Testis (tissue), 3 donors: ENCODE results near the gene CEMIP2. TPM values are rescaled to one million over a fixed set of nuclear protein-coding genes. Genes with fewer than 3 reads are reported as not detected.

Experiments used
- DNase-seq: peaks from one replicate; pipeline ENCODE4 v3.0.0-alpha.2; 2019
- H3K27ac ChIP-seq, 2 donors: fragments of 200-600 bp; sonication (generic); one replicate each; pipeline ENCODE4 v1.5.1; 2019
- H3K27me3 ChIP-seq: fragments of 200-600 bp; sonication (generic); one replicate; pipeline ENCODE4 v1.5.1; 2019
- H3K36me3 ChIP-seq: fragments of 200-600 bp; sonication (generic); one replicate; pipeline ENCODE4 v1.5.1; 2017; ENCODE audit warnings: low read depth; ENCODE audit errors: missing control alignments
- H3K4me1 ChIP-seq: fragments of 200-600 bp; sonication (generic); one replicate; pipeline ENCODE4 v1.5.1; 2019
- H3K4me3 ChIP-seq, 2 donors: fragments of 200-600 bp; sonication (generic); one replicate each; pipeline ENCODE4 v1.5.1; 2017 to 2019
- H3K9me3 ChIP-seq: fragments of 200-600 bp; sonication (generic); one replicate; pipeline ENCODE4 v1.5.1; 2017
- POLR2A ChIP-seq: fragments of 450-650 bp; IDR thresholded peaks from one replicate; pipeline ENCODE4 v1.6.1; 2017; ENCODE audit warnings: antibody characterized with exemption, mild to moderate bottlenecking, moderate library complexity
- WGBS, 2 donors: methylation state at CpG; one replicate each; pipeline ENCODE4 v1.1.5; 2018; 5-methylcytosine and 5-hydroxymethylcytosine counted together
- intact Hi-C: fragments of 100-400 bp; cut with DNase I; formaldehyde crosslinking; loops from one replicate; pipeline ENCODE4 v1.15.1; 2023; ENCODE audit warnings: low total_unique reads
- polyA plus RNA-seq: library from polyadenylated mRNA; stranded (reverse); fragments of 350-450 nt; fragmentation: Illumina TruSeq; extraction: RNeasy Lipid Tissue Mini Kit (QIAGEN cat#74804); gene quantifications from one replicate; pipeline ENCODE4 v1.2.3, GENCODE V29; 2014; ENCODE audit warnings: low read depth, low replicate concordance; ENCODE audit not compliant: insufficient read depth
- total RNA-seq, 2 donors: library from RNA; depleted of rRNA; stranded (reverse); fragments of >200 nt; gene quantifications; one replicate each; pipeline ENCODE4 v1.2.3, GENCODE V29; 2016
- TF ChIP-seq, protein P1 (sequence below), 3 experiments: fragments of 450-650 bp in 2 of 3; fragments of 200-600 bp in 1 of 3; sonication (generic) in 1 of 3; IDR thresholded peaks; one replicate each; pipeline ENCODE4 v1.5.1; 2016 to 2019; ENCODE audit warnings: antibody characterized with exemption in 3 of 3, mild to moderate bottlenecking in 2 of 3, moderate library complexity in 1 of 3

CEMIP2 gene
- total and polyA plus RNA-seq, 3 donors from 2014 or later = 18.3 to 146 (median 109) TPM

DNA sequence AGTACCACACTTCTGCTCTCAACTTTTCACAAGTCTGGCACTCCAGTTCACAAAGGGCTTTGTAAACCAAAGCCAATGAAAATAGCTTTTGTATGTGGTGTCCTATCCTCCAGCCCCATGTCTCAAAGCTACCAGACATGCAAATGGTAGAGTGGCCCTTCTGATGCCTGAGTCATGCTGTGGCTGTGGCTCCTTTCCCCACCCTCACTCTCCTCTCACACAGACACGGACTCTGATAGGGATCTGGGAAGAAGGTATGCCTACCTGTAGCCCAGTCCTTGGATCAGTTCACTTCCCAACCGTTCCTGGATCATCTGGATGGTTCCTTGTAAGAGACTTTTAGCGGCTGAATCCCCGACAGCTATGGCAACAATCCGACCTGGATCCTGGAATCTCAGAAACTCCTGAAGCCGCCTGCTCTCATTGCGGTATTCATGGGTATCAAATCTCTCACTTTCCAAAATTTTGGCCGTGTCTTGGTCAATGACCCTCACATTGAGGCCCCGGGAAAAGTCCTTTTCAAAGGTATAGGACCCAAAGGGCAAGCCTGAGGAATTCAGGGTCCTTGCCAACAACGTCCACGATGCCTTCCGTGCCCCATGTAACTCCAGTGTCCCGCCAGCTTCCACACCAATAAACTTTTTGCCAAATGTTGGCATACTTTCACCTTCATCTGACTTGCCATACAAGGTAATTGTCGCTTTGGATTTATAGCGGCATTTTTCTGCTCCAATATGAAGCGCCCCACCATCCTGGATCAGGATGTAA, 23.4 kb downstream of the CEMIP2 start:
- no peak overlapping the region for H3K27ac ChIP-seq

DNA sequence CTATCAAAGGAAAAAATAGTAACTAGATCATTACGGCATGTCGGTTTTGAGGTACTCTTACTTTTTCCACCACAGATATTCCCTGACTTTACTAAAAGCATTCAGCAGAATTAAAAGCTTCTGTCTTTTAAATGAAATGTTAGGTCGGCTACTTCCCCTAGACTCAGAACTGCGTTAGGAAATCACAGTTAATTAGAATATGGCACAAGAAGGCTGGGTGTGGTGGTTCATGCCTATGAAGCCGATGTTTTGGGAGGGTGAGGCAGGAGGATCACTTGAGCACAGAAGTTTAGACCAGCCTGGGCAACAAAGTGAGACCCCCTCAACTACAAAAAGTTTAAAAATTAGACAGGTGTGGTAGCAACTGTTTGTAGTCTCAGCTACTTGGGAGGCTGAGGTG, 24.4 kb downstream of the CEMIP2 start:
- no peak for TF ChIP-seq POLR2A
- TF ChIP-seq, protein P1, sequence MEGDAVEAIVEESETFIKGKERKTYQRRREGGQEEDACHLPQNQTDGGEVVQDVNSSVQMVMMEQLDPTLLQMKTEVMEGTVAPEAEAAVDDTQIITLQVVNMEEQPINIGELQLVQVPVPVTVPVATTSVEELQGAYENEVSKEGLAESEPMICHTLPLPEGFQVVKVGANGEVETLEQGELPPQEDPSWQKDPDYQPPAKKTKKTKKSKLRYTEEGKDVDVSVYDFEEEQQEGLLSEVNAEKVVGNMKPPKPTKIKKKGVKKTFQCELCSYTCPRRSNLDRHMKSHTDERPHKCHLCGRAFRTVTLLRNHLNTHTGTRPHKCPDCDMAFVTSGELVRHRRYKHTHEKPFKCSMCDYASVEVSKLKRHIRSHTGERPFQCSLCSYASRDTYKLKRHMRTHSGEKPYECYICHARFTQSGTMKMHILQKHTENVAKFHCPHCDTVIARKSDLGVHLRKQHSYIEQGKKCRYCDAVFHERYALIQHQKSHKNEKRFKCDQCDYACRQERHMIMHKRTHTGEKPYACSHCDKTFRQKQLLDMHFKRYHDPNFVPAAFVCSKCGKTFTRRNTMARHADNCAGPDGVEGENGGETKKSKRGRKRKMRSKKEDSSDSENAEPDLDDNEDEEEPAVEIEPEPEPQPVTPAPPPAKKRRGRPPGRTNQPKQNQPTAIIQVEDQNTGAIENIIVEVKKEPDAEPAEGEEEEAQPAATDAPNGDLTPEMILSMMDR (IDR thresholded peaks at IDR 0.05) = no peak
- WGBS, 2 donors = 80 to 90% methylated on average over 5 of the region's 5 CpGs
- no peak for DNase-seq
- Histone ChIP-seq H3K4me3 (no peak overlapping the region), H3K27ac (peak overlapping the region in 1 of 2 donors; percentile 6), H3K9me3 (no peaks in the 10 kb centered on the region), H3K36me3 (no peaks in the 10 kb centered on the region), H3K4me1 (peaks cover 14% of the 10 kb centered on the region), H3K27me3 (no peaks in the 10 kb centered on the region)
- intact Hi-C loops = no loop called here

More for the DNA sequence above, 23.4 kb downstream of the CEMIP2 start:
- no peak for DNase-seq
- intact Hi-C loops = no loop called here
- H3K27me3 ChIP-seq = no peaks in the 10 kb centered on the region
- H3K4me1 ChIP-seq = peaks cover 14% of the 10 kb centered on the region
- 76% methylated on average over 16 of the region's 16 CpGs for WGBS, 2 donors
- H3K9me3 ChIP-seq = no peaks in the 10 kb centered on the region
- TF ChIP-seq, protein P1 (IDR thresholded peaks at IDR 0.05) = no peak
- no peak for TF ChIP-seq POLR2A
- no peaks in the 10 kb centered on the region for H3K36me3 ChIP-seq
- H3K4me3 ChIP-seq = no peak overlapping the region

DNA sequence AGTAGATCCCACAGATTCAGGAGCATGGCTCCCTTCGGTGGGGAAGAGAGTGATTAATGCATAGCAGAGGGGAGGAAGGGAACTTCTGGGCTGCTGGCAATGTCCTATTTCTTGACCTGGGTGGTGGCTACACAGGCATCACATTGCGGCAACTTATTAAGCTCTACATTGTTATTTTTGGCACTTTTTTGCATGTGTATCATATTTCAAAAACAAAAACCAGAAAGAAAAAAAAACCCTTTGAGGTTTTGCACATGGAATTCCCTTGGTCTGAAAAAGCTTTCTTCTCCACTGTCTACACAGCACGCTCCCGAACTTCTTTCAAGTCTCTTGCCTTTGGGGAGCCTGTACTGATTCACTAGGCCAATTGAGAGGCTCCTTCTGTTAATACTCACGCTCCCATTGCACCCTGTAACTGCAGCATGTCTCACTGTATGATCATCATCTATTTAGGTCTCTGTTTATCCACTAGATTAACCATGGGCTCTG, 25.1 kb downstream of the CEMIP2 start:
- 59 to 66% methylated on average over 5 of the region's 5 CpGs for WGBS, 2 donors

DNA sequence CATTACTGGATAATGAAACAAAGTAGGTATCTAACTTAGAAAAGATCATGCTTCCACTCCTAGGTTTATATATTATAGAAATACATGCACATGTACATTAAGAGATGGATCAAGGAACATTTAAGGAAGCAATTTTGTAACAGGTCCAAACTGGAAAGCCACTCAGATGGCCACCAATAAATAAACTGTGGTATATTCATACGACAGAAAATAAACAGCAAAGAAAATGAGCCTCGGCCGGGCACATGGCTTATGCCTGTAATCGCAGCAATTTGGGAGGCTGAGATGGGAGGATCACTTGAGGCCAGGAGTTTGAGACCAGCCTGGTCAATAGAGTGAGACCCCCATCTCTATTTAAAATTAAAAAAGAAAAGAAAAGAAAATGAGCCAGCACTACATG, 25.6 kb downstream of the CEMIP2 start:
- 78 to 87% methylated on average over 4 of the region's 4 CpGs for WGBS, 2 donors
- H3K4me1 ChIP-seq = peaks cover 9% of the 10 kb centered on the region
- no peaks in the 10 kb centered on the region for H3K27me3 ChIP-seq
- H3K27ac ChIP-seq = no peak overlapping the region
- TF ChIP-seq, protein P1 (IDR thresholded peaks at IDR 0.05) = no peak
- no peak for TF ChIP-seq POLR2A
- H3K9me3 ChIP-seq = no peaks in the 10 kb centered on the region
- intact Hi-C loops = no loop called here
- no peaks in the 10 kb centered on the region for H3K36me3 ChIP-seq
- DNase-seq = no peak
- H3K4me3 ChIP-seq = no peak overlapping the region

More for the DNA sequence above, 25.1 kb downstream of the CEMIP2 start:
- no peaks in the 10 kb centered on the region for H3K27me3 ChIP-seq
- DNase-seq = no peak
- H3K9me3 ChIP-seq = no peaks in the 10 kb centered on the region
- H3K4me3 ChIP-seq = no peak overlapping the region
- intact Hi-C loops = no loop called here
- no peaks in the 10 kb centered on the region for H3K36me3 ChIP-seq
- peak overlapping the region in 1 of 2 donors; percentile 6 for H3K27ac ChIP-seq
- peaks cover 11% of the 10 kb centered on the region for H3K4me1 ChIP-seq
- no peak for TF ChIP-seq POLR2A
- TF ChIP-seq, protein P1 (IDR thresholded peaks at IDR 0.05) = no peak
